Stomach (tissue), 4 donors: ENCODE measurements around the gene UBE2I.

Experiments
- CTCF ChIP-seq, 7 experiments: fragments of 450-650 bp in 4 of 7; fragments of 200-600 bp in 3 of 7; sonication (generic) in 3 of 7; IDR thresholded peaks; one replicate each; pipeline ENCODE4 v1.5.1; 2016 to 2019; ENCODE audit warnings: antibody characterized with exemption in 7 of 7, control low read depth in 2 of 7, mild to moderate bottlenecking in 1 of 7
- EP300 ChIP-seq: sonication (generic); formaldehyde crosslinking; IDR thresholded peaks from one replicate; pipeline ENCODE4 v1.6.1; 2017; ENCODE audit warnings: antibody characterized with exemption
- POLR2A ChIP-seq, 4 donors: fragments of 450-650 bp; IDR thresholded peaks; one replicate each; pipeline ENCODE4 v1.6.1; 2016; ENCODE audit warnings: antibody characterized with exemption in 4 of 4, control low read depth in 2 of 4, mild to moderate bottlenecking in 1 of 4, moderate library complexity in 1 of 4
- POLR2AphosphoS5 ChIP-seq, 3 donors: sonication (generic); formaldehyde crosslinking; IDR thresholded peaks; one replicate each; pipeline ENCODE4 v1.6.1; 2016; ENCODE audit warnings: antibody characterized with exemption in 3 of 3

DNA sequence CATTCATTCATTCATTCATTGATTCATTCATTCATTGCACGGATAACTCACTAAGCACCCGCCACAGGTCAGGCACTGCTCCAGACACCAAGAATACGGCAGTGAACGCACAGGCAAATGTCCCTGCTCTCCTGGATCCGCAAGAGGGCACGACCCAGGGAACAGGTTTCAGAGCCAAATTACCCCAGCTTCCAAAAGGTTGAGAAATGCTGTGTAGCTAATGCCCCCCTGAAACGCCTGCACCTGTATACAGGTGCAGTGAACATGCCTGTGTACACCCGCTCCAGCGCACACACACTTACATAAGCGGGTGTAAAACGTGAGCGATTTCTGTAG is 9.6 kb upstream of the UBE2I start:
- TF ChIP-seq CTCF (IDR thresholded peaks at IDR 0.05) (no peak), POLR2A (IDR thresholded peaks at IDR 0.05) (no peak), EP300 (no peak), POLR2AphosphoS5 (IDR thresholded peaks at IDR 0.05) (no peak)
